AG09309 (cell line): ENCODE measurements around the gene MTCH1.

ENCODE experiments used
- DNase-seq: peaks from one replicate; pipeline ENCODE4 v3.0.0-alpha.2; 2010; ENCODE audit warnings: low read depth
- H3K4me3 ChIP-seq: 2 replicates; pipeline ENCODE4 v1.5.1; 2011; ENCODE audit warnings: mild to moderate bottlenecking, low read depth, low read length, moderate library complexity; ENCODE audit not compliant: control insufficient read depth
- CTCF ChIP-seq: IDR thresholded peaks from 2 replicates; pipeline ENCODE4 v1.5.1; 2011; ENCODE audit warnings: mild to moderate bottlenecking, low read depth, low read length, inconsistent platforms; ENCODE audit not compliant: insufficient read depth, control insufficient read depth; ENCODE audit errors: missing control alignments

MTCH1 gene

GRCh38 chr6:36969240-36969691 lies 16.7 kb downstream of the MTCH1 start:
- no peak for DNase-seq

GRCh38 chr6:36968266-36968977 lies 17.6 kb downstream of the MTCH1 start:
- no peak for DNase-seq
- no peak for TF ChIP-seq CTCF
- H3K4me3 ChIP-seq = no peak overlapping the region

More at GRCh38 chr6:36969240-36969691, 16.7 kb downstream of the MTCH1 start:
- no peak overlapping the region for H3K4me3 ChIP-seq
- no peak for TF ChIP-seq CTCF

- TF ChIP-seq CTCF = no peak
- H3K4me3 ChIP-seq = no peak overlapping the region
- DNase-seq = no peak
Measured at GRCh38 chr6:36967757-36968156, 18.2 kb downstream of the MTCH1 start.

GRCh38 chr6:36967301-36967700 lies 18.7 kb downstream of the MTCH1 start:
- no peak for DNase-seq
- TF ChIP-seq CTCF = no peak
- H3K4me3 ChIP-seq = no peak overlapping the region

- no peak for TF ChIP-seq CTCF
- no peak for DNase-seq
- no peak overlapping the region for H3K4me3 ChIP-seq
Measured at GRCh38 chr6:36964908-36965307, 21.1 kb downstream of the MTCH1 start.

- no peak for DNase-seq
- no peak for TF ChIP-seq CTCF
- H3K4me3 ChIP-seq = no peak overlapping the region
Measured at GRCh38 chr6:36964349-36964748, 21.6 kb downstream of the MTCH1 start.
